SJSA1 (cell line): ENCODE measurements around the gene FNBP1. TPM values are rescaled to one million over a fixed set of nuclear protein-coding genes. Genes with fewer than 3 reads are reported as not detected.
A peak's percentile ranks its signal among the peaks of the same experiment; 100 is the strongest.

Experiments
- DNase-seq, 2 experiments: peaks; one replicate each; pipeline ENCODE4 v3.0.0-alpha.2; 2015 to 2020; ENCODE audit warnings: low spot score in 2 of 2, low read depth in 1 of 2
- H3K27ac ChIP-seq: fragments of 250-450 bp; sonication (Bioruptor Pico); 2 replicates; pipeline ENCODE4 v1.5.1; 2020; ENCODE audit warnings: mild to moderate bottlenecking, moderate library complexity
- H3K27me3 ChIP-seq: fragments of 250-450 bp; sonication (Bioruptor Pico); replicated peaks from 2 replicates; pipeline ENCODE4 v1.5.1; 2020; ENCODE audit warnings: mild to moderate bottlenecking, moderate library complexity
- H3K36me3 ChIP-seq: fragments of 250-450 bp; sonication (Bioruptor Pico); 2 replicates; pipeline ENCODE4 v1.5.1; 2020; ENCODE audit warnings: mild to moderate bottlenecking
- H3K4me1 ChIP-seq: fragments of 250-450 bp; sonication (Bioruptor Pico); replicated peaks from 2 replicates; pipeline ENCODE4 v1.6.1; 2021; ENCODE audit warnings: mild to moderate bottlenecking
- H3K4me3 ChIP-seq: fragments of 250-450 bp; sonication (Bioruptor Pico); 2 replicates; pipeline ENCODE4 v1.5.1; 2020; ENCODE audit warnings: mild to moderate bottlenecking
- H3K9me3 ChIP-seq: fragments of 250-450 bp; sonication (Bioruptor Pico); replicated peaks from 2 replicates; pipeline ENCODE4 v1.5.1; 2020; ENCODE audit warnings: mild to moderate bottlenecking
- total RNA-seq: library from RNA; depleted of rRNA; stranded (reverse); fragments of >200 nt; shearing (Covaris generic); gene quantifications from 2 replicates; pipeline ENCODE4 v1.2.3, GENCODE V29; 2014

FNBP1 gene
- total RNA-seq, 1 experiment from 2014 or later = 24.3 TPM

GRCh38 chr9:129916707-129917106 is 126.3 kb downstream of the FNBP1 start:
- no peak for DNase-seq
- H3K36me3 ChIP-seq = peaks cover 3% of the 10 kb centered on the region
- no peaks in the 10 kb centered on the region for H3K4me1 ChIP-seq
- H3K27ac ChIP-seq = no peak overlapping the region
- H3K9me3 ChIP-seq = no peaks in the 10 kb centered on the region
- no peaks in the 10 kb centered on the region for H3K27me3 ChIP-seq
- H3K4me3 ChIP-seq = no peak overlapping the region

- Histone ChIP-seq H3K9me3 (no peaks in the 10 kb centered on the region), H3K4me1 (peaks cover 18% of the 10 kb centered on the region), H3K36me3 (peaks cover 9% of the 10 kb centered on the region; the same call in 1 of the 2 replicates), H3K27me3 (no peaks in the 10 kb centered on the region), H3K27ac (no peak overlapping the region), H3K4me3 (no peak overlapping the region)
- no peak for DNase-seq
Observed at GRCh38 chr9:129914051-129914450, 128.9 kb downstream of the FNBP1 start.

- H3K9me3 ChIP-seq = no peaks in the 10 kb centered on the region
- H3K4me3 ChIP-seq = no peak overlapping the region
- H3K36me3 ChIP-seq = peaks cover 16% of the 10 kb centered on the region
- H3K27ac ChIP-seq = peak overlapping the region; percentile 11
- no peaks in the 10 kb centered on the region for H3K27me3 ChIP-seq
- peak; percentile 79 to 81 for DNase-seq
- H3K4me1 ChIP-seq = peaks cover 18% of the 10 kb centered on the region
Observed at GRCh38 chr9:129910628-129911567, 132.1 kb downstream of the FNBP1 start.

- no peak for DNase-seq
- peak overlapping the region; percentile 33 for H3K27ac ChIP-seq
- H3K4me1 ChIP-seq = peaks cover 18% of the 10 kb centered on the region
- H3K27me3 ChIP-seq = no peaks in the 10 kb centered on the region
- peaks cover 16% of the 10 kb centered on the region for H3K36me3 ChIP-seq
- no peaks in the 10 kb centered on the region for H3K9me3 ChIP-seq
- H3K4me3 ChIP-seq = no peak overlapping the region
Observed at GRCh38 chr9:129909851-129910250, 133.1 kb downstream of the FNBP1 start.

DNA sequence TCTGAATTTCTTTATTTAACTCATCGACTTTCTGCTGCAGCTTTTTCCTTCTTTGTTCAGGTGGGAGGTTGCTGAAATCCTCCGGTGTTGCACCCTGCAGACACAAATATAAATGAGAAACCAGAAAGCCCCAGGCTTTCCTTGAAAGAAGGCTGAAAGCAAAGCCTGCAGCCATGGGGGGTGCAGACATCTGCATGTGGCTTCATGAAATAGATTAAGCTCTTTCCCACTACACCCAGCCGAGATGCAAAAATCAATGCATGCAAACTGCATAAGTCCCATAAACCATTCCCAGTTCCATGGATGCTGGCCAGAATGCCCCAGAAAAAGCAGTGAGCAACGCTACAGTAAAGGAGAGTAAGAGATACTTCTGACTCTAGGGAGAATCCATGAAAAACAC is 134.1 kb downstream of the FNBP1 start:
- Histone ChIP-seq H3K27ac (no peak overlapping the region), H3K4me3 (no peak overlapping the region), H3K36me3 (peaks cover 16% of the 10 kb centered on the region), H3K9me3 (no peaks in the 10 kb centered on the region), H3K4me1 (peaks cover 24% of the 10 kb centered on the region), H3K27me3 (no peaks in the 10 kb centered on the region)
- no peak for DNase-seq

GRCh38 chr9:129907201-129907600 is 135.8 kb downstream of the FNBP1 start:
- Histone ChIP-seq H3K36me3 (peaks cover 28% of the 10 kb centered on the region), H3K27ac (no peak overlapping the region), H3K9me3 (no peaks in the 10 kb centered on the region), H3K27me3 (no peaks in the 10 kb centered on the region), H3K4me1 (peaks cover 30% of the 10 kb centered on the region), H3K4me3 (no peak overlapping the region)
- DNase-seq = no peak

- Histone ChIP-seq H3K27ac (no peak overlapping the region), H3K4me3 (no peak overlapping the region), H3K9me3 (no peaks in the 10 kb centered on the region)
Observed at GRCh38 chr9:129906298-129906697, 136.7 kb downstream of the FNBP1 start.

DNA sequence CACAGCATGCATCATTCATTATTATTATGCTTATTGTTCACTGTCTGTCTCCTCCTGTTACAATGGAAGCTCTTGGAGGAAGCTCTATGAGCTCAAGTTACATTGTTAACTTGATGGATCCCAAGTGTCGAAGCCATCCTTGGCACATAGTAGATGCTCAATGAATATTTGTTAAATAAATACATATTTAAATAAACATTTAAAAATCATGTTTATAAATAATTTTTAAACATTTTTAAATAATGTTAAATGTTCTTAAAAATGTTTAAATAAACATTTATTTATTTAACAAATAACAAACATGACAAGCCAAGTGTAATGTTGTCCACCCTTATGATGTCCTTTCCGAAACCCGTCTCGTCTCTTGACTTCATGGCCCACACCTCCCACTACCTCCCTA is 138.3 kb downstream of the FNBP1 start:
- H3K4me3 ChIP-seq = no peak overlapping the region
- no peaks in the 10 kb centered on the region for H3K27me3 ChIP-seq
- H3K27ac ChIP-seq = no peak overlapping the region
- H3K4me1 ChIP-seq = peaks cover 22% of the 10 kb centered on the region
- no peaks in the 10 kb centered on the region for H3K9me3 ChIP-seq
- H3K36me3 ChIP-seq = peaks cover 45% of the 10 kb centered on the region
- no peak for DNase-seq

More at GRCh38 chr9:129906298-129906697, 136.7 kb downstream of the FNBP1 start:
- H3K4me1 ChIP-seq = peaks cover 37% of the 10 kb centered on the region
- no peak for DNase-seq
- H3K36me3 ChIP-seq = peaks cover 33% of the 10 kb centered on the region
- no peaks in the 10 kb centered on the region for H3K27me3 ChIP-seq

DNA sequence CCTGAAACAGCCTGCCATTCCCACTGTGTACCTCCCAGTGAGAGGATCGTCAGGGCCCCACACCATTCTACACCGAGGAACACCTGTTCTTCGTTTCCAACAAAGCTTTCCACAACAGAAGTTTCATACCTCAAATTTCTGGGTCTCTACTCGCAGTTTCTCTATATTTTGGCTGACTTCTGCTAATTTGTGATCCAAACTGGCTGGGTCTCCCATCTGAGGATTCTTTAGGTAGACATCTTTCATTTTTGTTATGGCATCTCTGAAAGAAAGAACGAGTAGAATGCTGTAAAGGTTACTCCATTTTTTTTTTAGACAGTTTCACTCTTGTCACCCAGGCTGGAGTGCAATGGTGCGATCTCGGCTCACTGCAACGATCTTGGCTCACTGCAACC is 140.3 kb downstream of the FNBP1 start:
- Histone ChIP-seq H3K27me3 (no peaks in the 10 kb centered on the region), H3K27ac (no peak overlapping the region), H3K4me3 (no peak overlapping the region), H3K36me3 (peaks cover 44% of the 10 kb centered on the region), H3K4me1 (peaks cover 20% of the 10 kb centered on the region), H3K9me3 (no peaks in the 10 kb centered on the region)
- no peak for DNase-seq

GRCh38 chr9:129901993-129902739 is 140.8 kb downstream of the FNBP1 start:
- H3K27me3 ChIP-seq = no peaks in the 10 kb centered on the region
- peak in 1 of 2 experiments; percentile 62 for DNase-seq
- H3K9me3 ChIP-seq = no peaks in the 10 kb centered on the region

GRCh38 chr9:129900263-129901027 is 142.5 kb downstream of the FNBP1 start:
- H3K4me3 ChIP-seq = no peak overlapping the region
- no peaks in the 10 kb centered on the region for H3K27me3 ChIP-seq
- peaks cover 44% of the 10 kb centered on the region for H3K36me3 ChIP-seq
- no peak overlapping the region for H3K27ac ChIP-seq
- H3K4me1 ChIP-seq = peaks cover 20% of the 10 kb centered on the region
- no peaks in the 10 kb centered on the region for H3K9me3 ChIP-seq
- no peak for DNase-seq

More at GRCh38 chr9:129901993-129902739, 140.8 kb downstream of the FNBP1 start:
- H3K27ac ChIP-seq = no peak overlapping the region; the same call in 1 of the 2 replicates
- H3K4me3 ChIP-seq = no peak overlapping the region
- H3K4me1 ChIP-seq = peaks cover 20% of the 10 kb centered on the region
- H3K36me3 ChIP-seq = peaks cover 43% of the 10 kb centered on the region

GRCh38 chr9:129899620-129900019 is 143.4 kb downstream of the FNBP1 start:
- peaks cover 50% of the 10 kb centered on the region for H3K36me3 ChIP-seq
- H3K4me3 ChIP-seq = no peak overlapping the region
- no peak for DNase-seq
- H3K27ac ChIP-seq = no peak overlapping the region
- no peaks in the 10 kb centered on the region for H3K27me3 ChIP-seq
- H3K9me3 ChIP-seq = no peaks in the 10 kb centered on the region
- H3K4me1 ChIP-seq = peaks cover 19% of the 10 kb centered on the region

DNA sequence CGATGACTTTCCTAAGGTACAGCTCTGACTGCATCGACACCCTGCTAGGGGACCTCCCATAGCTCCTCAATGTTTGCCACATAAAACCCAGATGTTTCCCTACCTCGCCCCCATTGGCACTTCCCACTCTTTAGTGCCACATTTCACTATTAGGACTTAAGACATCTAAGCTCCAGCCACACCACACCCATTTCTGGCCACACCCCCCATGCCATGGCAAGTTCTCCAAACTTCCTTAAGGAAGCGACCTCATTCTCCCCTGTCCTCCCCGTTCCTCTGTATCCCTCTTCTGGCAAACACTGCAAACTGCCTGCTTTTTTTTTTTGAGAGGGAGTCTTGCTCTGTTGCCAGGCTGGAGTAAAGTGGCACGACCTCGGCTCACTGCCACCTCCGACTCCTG is 144.8 kb downstream of the FNBP1 start:
- DNase-seq = no peak
- peaks cover 48% of the 10 kb centered on the region for H3K36me3 ChIP-seq
- no peaks in the 10 kb centered on the region for H3K9me3 ChIP-seq
- peaks cover 13% of the 10 kb centered on the region for H3K4me1 ChIP-seq
- no peaks in the 10 kb centered on the region for H3K27me3 ChIP-seq
- H3K27ac ChIP-seq = no peak overlapping the region
- no peak overlapping the region for H3K4me3 ChIP-seq
